WTC11 (cell line): ENCODE measurements around the gene FAM13A.

Source experiments
- ATF2 ChIP-seq: sonication (generic); formaldehyde crosslinking; IDR thresholded peaks from 2 replicates; pipeline ENCODE4 v1.8.1; 2022; ENCODE audit warnings: low read depth, missing genetic modification reagents, borderline replicate concordance
- CBFB ChIP-seq: sonication (generic); formaldehyde crosslinking; IDR thresholded peaks from 2 replicates; pipeline ENCODE4 v1.8.1; 2022; ENCODE audit warnings: mild to moderate bottlenecking, low read depth, missing genetic modification reagents
- CREB1 ChIP-seq: sonication (generic); formaldehyde crosslinking; IDR thresholded peaks from 2 replicates; pipeline ENCODE4 v1.8.0; 2023; ENCODE audit warnings: mild to moderate bottlenecking, missing genetic modification reagents
- CTCF ChIP-seq: fragments of 200-600 bp; IDR thresholded peaks from 2 replicates; pipeline ENCODE4 v1.8.0; 2022; ENCODE audit warnings: antibody characterized with exemption
- ELF4 ChIP-seq: sonication (generic); formaldehyde crosslinking; IDR thresholded peaks from 2 replicates; pipeline ENCODE4 v1.8.1; 2022; ENCODE audit warnings: low read depth, mild to moderate bottlenecking, moderate library complexity, missing genetic modification reagents
- ETV6 ChIP-seq: sonication (generic); formaldehyde crosslinking; IDR thresholded peaks from 2 replicates; pipeline ENCODE4 v1.8.1; 2022; ENCODE audit warnings: mild to moderate bottlenecking, missing genetic modification reagents
- PRDM15 ChIP-seq: sonication (generic); formaldehyde crosslinking; IDR thresholded peaks from 2 replicates; pipeline ENCODE4 v1.8.0; 2022; ENCODE audit warnings: missing genetic modification reagents
- PREB ChIP-seq: sonication (generic); formaldehyde crosslinking; IDR thresholded peaks from 2 replicates; pipeline ENCODE4 v1.8.1; 2022; ENCODE audit warnings: mild to moderate bottlenecking, missing genetic modification reagents, moderate library complexity, borderline replicate concordance
- RORB ChIP-seq: fragments of 250-450 bp; sonication (Bioruptor Pico); IDR thresholded peaks from 2 replicates; pipeline ENCODE4 v1.9.0; 2021; ENCODE audit warnings: mild to moderate bottlenecking
- SP1 ChIP-seq: sonication (generic); formaldehyde crosslinking; conservative IDR thresholded peaks from 2 replicates; pipeline ENCODE4 v1.8.1; 2022; ENCODE audit warnings: missing genetic modification reagents
- USF1 ChIP-seq: sonication (generic); formaldehyde crosslinking; IDR thresholded peaks from 2 replicates; pipeline ENCODE4 v1.8.0; 2022; ENCODE audit warnings: mild to moderate bottlenecking, missing genetic modification reagents
- ZNF121 ChIP-seq: sonication (generic); formaldehyde crosslinking; IDR thresholded peaks from 2 replicates; pipeline ENCODE4 v1.8.0; 2023; ENCODE audit warnings: missing genetic modification reagents
- ZNF317 ChIP-seq: sonication (generic); formaldehyde crosslinking; IDR thresholded peaks from 2 replicates; pipeline ENCODE4 v1.8.1; 2023; ENCODE audit warnings: low read depth, mild to moderate bottlenecking, moderate library complexity, missing genetic modification reagents, borderline replicate concordance
- ZNF532 ChIP-seq: fragments of 250-450 bp; sonication (Bioruptor Pico); IDR thresholded peaks from 2 replicates; pipeline ENCODE4 v1.9.0; 2021; ENCODE audit warnings: mild to moderate bottlenecking, borderline replicate concordance

- no peak for TF ChIP-seq CBFB (CRISPR knock-in tag)
- TF ChIP-seq PREB (CRISPR knock-in tag): no peak
- no peak for TF ChIP-seq CTCF
- TF ChIP-seq RORB (CRISPR knock-in tag): no peak
- TF ChIP-seq SP1 (CRISPR knock-in tag): no peak
- TF ChIP-seq ATF2: no peak
- no peak for TF ChIP-seq CREB1 (CRISPR knock-in tag)
- TF ChIP-seq ZNF317 (CRISPR knock-in tag): no peak
- TF ChIP-seq PRDM15 (CRISPR knock-in tag): no peak
- TF ChIP-seq ETV6 (CRISPR knock-in tag): no peak
- no peak for TF ChIP-seq USF1 (CRISPR knock-in tag)
- TF ChIP-seq ELF4 (CRISPR knock-in tag): no peak
- no peak for TF ChIP-seq ZNF532 (CRISPR knock-in tag)
- no peak for TF ChIP-seq ZNF121 (CRISPR knock-in tag)
Observed at GRCh38 chr4:88979276-88979675, 77.7 kb downstream of the FAM13A start.
